SK-N-MC (cell line): Measurements from ENCODE around the gene TOMM7.

ENCODE experiments used
- EZH2 ChIP-seq: fragments of 200-600 bp; sonication (generic); IDR thresholded peaks from one replicate; pipeline ENCODE4 v1.6.1; 2017; ENCODE audit warnings: antibody characterized with exemption
- POLR2AphosphoS5 ChIP-seq: IDR thresholded peaks from 2 replicates; pipeline ENCODE4 v1.6.1; 2012; ENCODE audit warnings: mild to moderate bottlenecking, low read depth, low read length, borderline replicate concordance

DNA sequence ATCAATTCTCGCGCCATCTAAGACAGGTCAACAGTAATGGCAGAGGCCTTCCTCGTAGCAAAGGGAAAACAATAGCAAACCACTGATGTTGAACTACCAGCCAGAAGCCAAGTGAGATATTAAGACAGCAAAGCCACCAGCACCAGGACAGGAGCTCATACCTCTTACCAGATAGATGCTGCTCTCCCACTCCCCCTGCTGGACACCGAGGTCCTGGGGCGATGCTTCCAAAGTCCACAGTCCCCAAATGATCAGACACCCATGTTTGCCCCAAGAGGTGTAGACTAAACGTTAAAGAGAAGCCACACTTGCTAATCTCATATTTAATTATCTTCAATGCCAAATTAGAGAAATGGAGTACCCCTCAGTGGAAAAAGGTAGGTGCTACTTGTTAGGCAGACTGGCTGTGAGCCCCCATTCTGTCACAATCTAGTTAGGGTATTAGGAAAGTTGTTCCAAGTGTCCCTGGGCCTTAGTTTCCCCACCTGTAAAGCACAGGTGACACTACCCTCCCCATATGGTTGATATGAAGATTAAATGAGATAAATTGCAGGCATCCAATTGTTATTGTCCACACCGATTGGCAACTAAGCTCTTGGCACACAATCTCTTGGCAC is 39.9 kb downstream of the TOMM7 start:
- no peak for TF ChIP-seq EZH2
- TF ChIP-seq POLR2AphosphoS5: no peak
